ENCODE results near the gene PPIL4.
"Not testable (repeated sequence)": the region's sequence is repeated elsewhere in the genome, so short reads cannot be mapped to it uniquely, and the experiment has no call there.

PPIL4 gene

GRCh38 chr6:149515494-149515893 lies 30.3 kb downstream of the PPIL4 start:
- no peak for DNase-seq

GRCh38 chr6:149513915-149514314 lies 31.9 kb downstream of the PPIL4 start:
- no peak for DNase-seq

GRCh38 chr6:149510793-149511512 lies 34.9 kb downstream of the PPIL4 start:
- no peak for DNase-seq

GRCh38 chr6:149508485-149508884 lies 37.4 kb downstream of the PPIL4 start:
- DNase-seq = no peak

GRCh38 chr6:149503872-149504271 lies 42.0 kb downstream of the PPIL4 start:
- DNase-seq = no peak

GRCh38 chr6:149503276-149503675 lies 42.6 kb downstream of the PPIL4 start:
- DNase-seq = no peak

GRCh38 chr6:149501768-149502167 lies 44.1 kb downstream of the PPIL4 start:
- DNase-seq = no peak

GRCh38 chr6:149501201-149501600 lies 44.6 kb downstream of the PPIL4 start:
- no peak for DNase-seq

- no peak for DNase-seq
Observed at GRCh38 chr6:149500096-149500495, 45.7 kb downstream of the PPIL4 start.

- DNase-seq = no peak
Observed at GRCh38 chr6:149499066-149499465, 46.8 kb downstream of the PPIL4 start.

GRCh38 chr6:149497365-149497764 lies 48.5 kb downstream of the PPIL4 start:
- DNase-seq = no peak

GRCh38 chr6:149496597-149496996 lies 49.2 kb downstream of the PPIL4 start:
- DNase-seq = not testable (repeated sequence)

GRCh38 chr6:149495349-149496016 lies 50.4 kb downstream of the PPIL4 start:
- DNase-seq = not testable (repeated sequence)

GRCh38 chr6:149494810-149495209 lies 51.0 kb downstream of the PPIL4 start:
- not testable (repeated sequence) for DNase-seq

GRCh38 chr6:149493761-149494320 lies 52.0 kb downstream of the PPIL4 start:
- DNase-seq = no peak

- no peak for DNase-seq
Observed at GRCh38 chr6:149492798-149493343, 53.0 kb downstream of the PPIL4 start.

GRCh38 chr6:149489967-149490366 lies 55.9 kb downstream of the PPIL4 start:
- DNase-seq = no peak

- no peak for DNase-seq
Observed at GRCh38 chr6:149488815-149489214, 57.0 kb downstream of the PPIL4 start.

GRCh38 chr6:149487316-149487715 lies 58.5 kb downstream of the PPIL4 start:
- DNase-seq = no peak

GRCh38 chr6:149484733-149485700 lies 60.8 kb downstream of the PPIL4 start, which contains the start of gene ZC3H12D:
Gene ZC3H12D, minus strand, starts transcription at chr6:149485014. Its CDS starts 10,471 bp downstream, at chr6:149474543.
- DNase-seq = no peak

- DNase-seq = no peak
Observed at GRCh38 chr6:149483849-149484655, 61.8 kb downstream of the PPIL4 start.

GRCh38 chr6:149483334-149483725 lies 62.5 kb downstream of the PPIL4 start:
- DNase-seq = no peak

Data from midbrain (tissue), 1 donor.